HepG2 (cell line): ENCODE data around the gene TOMM6. TPM values are rescaled to one million over a fixed set of nuclear protein-coding genes. Genes with fewer than 3 reads are reported as not detected.

Source experiments
- ATAC-seq: fragments of 200-7000 bp; cut with Tn5 transposase; 3 replicates; pipeline ENCODE4 v1.9.1; 2020; ENCODE audit warnings: mild to moderate bottlenecking, moderate library complexity
- BruUV-seq: library from RNA; stranded (reverse); fragments of 400-500 nt; replicated peaks from 2 replicates; lab custom pipeline; 2021; lab: Mats Ljungman, UMichigan
- CTCF ChIA-PET: fragments of 300-600 bp; formaldehyde crosslinking; extraction: SDS; loops from one replicate; lab custom pipeline; 2021; ENCODE audit warnings: low total read pairs, inconsistent platforms, low intra/inter-chr PET ratio; lab: Yijun Ruan, JAX
- POLR2A ChIA-PET: fragments of 350-600 bp; sonication (Branson Sonifier 250); formaldehyde crosslinking; loops from one replicate; lab custom pipeline; 2020; ENCODE audit warnings: antibody characterized with exemption, inconsistent platforms; lab: Yijun Ruan, JAX
- DNase-seq: peaks from one replicate; pipeline ENCODE4 v3.0.0-alpha.2; 2015; ENCODE audit warnings: low spot score
- FAIRE-seq: peaks from 3 replicates; lab custom pipeline; 2011; peaks lifted over from hg19 to GRCh38; lab: Jason Lieb, UNC
- H2AFZ ChIP-seq: one replicate; pipeline ENCODE4 v1.6.1; 2011; ENCODE audit warnings: low read length, inconsistent platforms
- H3K27ac ChIP-seq: fragments of 300-600 bp; 3 replicates; pipeline ENCODE4 v1.8.0; 2011; ENCODE audit warnings: mixed run types, mild to moderate bottlenecking, mixed read lengths, low read length, inconsistent platforms; ENCODE audit not compliant: insufficient read depth; ENCODE audit errors: extremely low read length
- H3K27me3 ChIP-seq, 2 experiments: fragments of 200-600 bp in 1 of 2; 2 replicates in 1 of 2; 3 replicates in 1 of 2; pipeline versions ENCODE4 v1.6.0 to v1.8.0; 2011; ENCODE audit warnings: low read length in 2 of 2, mild to moderate bottlenecking in 2 of 2, moderate library complexity in 2 of 2, inconsistent platforms in 1 of 2; ENCODE audit not compliant: insufficient read depth in 2 of 2, control insufficient read depth in 1 of 2
- H3K36me3 ChIP-seq, 2 experiments: fragments of 200-600 bp in 1 of 2; replicated peaks in 1 of 2; 2 replicates in 1 of 2; 3 replicates in 1 of 2; pipeline versions ENCODE4 v1.5.1 to v1.8.0; 2011; ENCODE audit warnings: low read length in 2 of 2, inconsistent platforms in 1 of 2; ENCODE audit not compliant: insufficient read depth in 2 of 2, control insufficient read depth in 1 of 2
- H3K4me1 ChIP-seq: 2 replicates; pipeline ENCODE4 v1.5.1; 2012; ENCODE audit warnings: low read length, inconsistent platforms; ENCODE audit not compliant: insufficient read depth
- H3K4me2 ChIP-seq: 2 replicates; pipeline ENCODE4 v1.6.0; 2011; ENCODE audit warnings: low read depth, low read length, inconsistent platforms
- H3K4me3 ChIP-seq, 3 experiments: fragments of 200-600 bp in 1 of 3; sonication (generic), shearing (Covaris generic) in 1 of 3; replicated peaks in 1 of 3; 2 replicates each; pipeline ENCODE4 v1.5.1; 2011 to 2016; ENCODE audit warnings: low read length in 3 of 3, inconsistent platforms in 2 of 3, low read depth in 2 of 3, mild to moderate bottlenecking in 2 of 3, control low read depth in 1 of 3, mixed read lengths in 1 of 3; ENCODE audit not compliant: insufficient read depth in 1 of 3
- H3K79me2 ChIP-seq: one replicate; pipeline ENCODE4 v1.6.1; 2011; ENCODE audit warnings: low read length, inconsistent platforms; ENCODE audit not compliant: insufficient read depth
- H3K9ac ChIP-seq: 2 replicates; pipeline ENCODE4 v1.6.0; 2011; ENCODE audit warnings: mild to moderate bottlenecking, low read depth, low read length, inconsistent platforms; ENCODE audit not compliant: insufficient read depth
- H3K9me3 ChIP-seq: 2 replicates; pipeline ENCODE4 v1.5.1; 2012; ENCODE audit warnings: mild to moderate bottlenecking, low read length
- H4K20me1 ChIP-seq: 2 replicates; pipeline ENCODE4 v1.6.0; 2011; ENCODE audit warnings: inconsistent platforms, mild to moderate bottlenecking, low read length, moderate library complexity; ENCODE audit not compliant: insufficient read depth
- AGO2 ChIP-seq: fragments of 200-400 bp; formaldehyde crosslinking; optimal IDR thresholded peaks from 2 replicates; pipeline ENCODE3; 2017; ENCODE audit warnings: mild to moderate bottlenecking, low read depth, low read length, moderate library complexity
- AKAP8 ChIP-seq: sonication (generic); formaldehyde crosslinking; IDR thresholded peaks from 2 replicates; pipeline ENCODE4 v1.5.1; 2020; ENCODE audit warnings: mild to moderate bottlenecking, missing genetic modification reagents
- ASH2L ChIP-seq: fragments of 300-600, 200-600 bp; sonication (generic); IDR thresholded peaks from 2 replicates; pipeline ENCODE4 v1.7.0; 2017; ENCODE audit warnings: low read depth, mild to moderate bottlenecking, moderate library complexity, mixed read lengths, low read length; ENCODE audit not compliant: insufficient read length
- CBFB ChIP-seq: sonication (generic); formaldehyde crosslinking; IDR thresholded peaks from 2 replicates; pipeline ENCODE4 v1.4.0; 2020; ENCODE audit warnings: missing genetic modification reagents
- EED ChIP-seq: sonication (generic); formaldehyde crosslinking; IDR thresholded peaks from 2 replicates; pipeline ENCODE4 v1.5.0; 2020; ENCODE audit warnings: mild to moderate bottlenecking, missing genetic modification reagents
- HNRNPK ChIP-seq: fragments of 200-400 bp; formaldehyde crosslinking; IDR thresholded peaks from 2 replicates; pipeline ENCODE4 v1.6.1; 2018; ENCODE audit warnings: low read length, low read depth, moderate library complexity, mild to moderate bottlenecking; ENCODE audit not compliant: poor library complexity, severe bottlenecking
- IRX3 ChIP-seq: sonication (generic); formaldehyde crosslinking; IDR thresholded peaks from 2 replicates; pipeline ENCODE4 v1.8.1; 2023; ENCODE audit warnings: mild to moderate bottlenecking, low read depth, missing genetic modification reagents, borderline replicate concordance
- KAT8 ChIP-seq: IDR thresholded peaks from 2 replicates; pipeline ENCODE4 v1.6.1; 2016; ENCODE audit warnings: missing genetic modification reagents, missing compliant biosample characterization
- MAFK ChIP-seq, 2 experiments: IDR thresholded peaks in 1 of 2; conservative IDR thresholded peaks in 1 of 2; 2 replicates each; pipeline ENCODE4 v1.6.1; 2011; ENCODE audit warnings: improper control_type of control experiment in 2 of 2, low read length in 2 of 2
- NR2F1 ChIP-seq, 2 experiments: fragments of 450-650 bp in 1 of 2; formaldehyde crosslinking in 1 of 2; IDR thresholded peaks; 2 replicates each; pipeline versions ENCODE4 v1.5.0 to v1.6.1; 2016 to 2020; ENCODE audit warnings: mild to moderate bottlenecking in 1 of 2, missing compliant biosample characterization in 1 of 2, missing genetic modification reagents in 1 of 2, moderate library complexity in 1 of 2
- POLR2A ChIP-seq, 2 experiments: IDR thresholded peaks; 2 replicates each; pipeline ENCODE4 v1.6.1; 2011; ENCODE audit warnings: low read depth in 2 of 2, low read length in 2 of 2, mild to moderate bottlenecking in 1 of 2, moderate library complexity in 1 of 2; ENCODE audit not compliant: insufficient read depth in 1 of 2
- POLR2G ChIP-seq: fragments of 200-400 bp; formaldehyde crosslinking; IDR thresholded peaks from 2 replicates; pipeline ENCODE4 v1.6.1; 2018; ENCODE audit warnings: mild to moderate bottlenecking, low read depth, low read length, moderate library complexity
- RBFOX2 ChIP-seq: fragments of 200-400 bp; formaldehyde crosslinking; IDR thresholded peaks from 2 replicates; pipeline ENCODE4 v1.6.1; 2017; ENCODE audit warnings: low read depth, mild to moderate bottlenecking, low read length
- SALL1 ChIP-seq: sonication (generic); formaldehyde crosslinking; IDR thresholded peaks from 2 replicates; pipeline ENCODE4 v1.8.0; 2022; ENCODE audit warnings: mild to moderate bottlenecking, missing genetic modification reagents
- SMAD9 ChIP-seq: sonication (generic); formaldehyde crosslinking; IDR thresholded peaks from 2 replicates; pipeline ENCODE4 v1.5.1; 2020; ENCODE audit warnings: mild to moderate bottlenecking, missing genetic modification reagents
- XRCC5 ChIP-seq: fragments of 200-400 bp; formaldehyde crosslinking; optimal IDR thresholded peaks from 2 replicates; pipeline ENCODE3; 2017; ENCODE audit warnings: mild to moderate bottlenecking, low read length
- ZNF335 ChIP-seq: sonication (generic); formaldehyde crosslinking; IDR thresholded peaks from 2 replicates; pipeline ENCODE4 v1.4.0; 2020; ENCODE audit warnings: missing genetic modification reagents
- ZNF44 ChIP-seq: sonication (generic); formaldehyde crosslinking; IDR thresholded peaks from 2 replicates; pipeline ENCODE4 v1.5.1; 2020; ENCODE audit warnings: mild to moderate bottlenecking, missing genetic modification reagents
- ZNF510 ChIP-seq: sonication (generic); formaldehyde crosslinking; IDR thresholded peaks from 2 replicates; pipeline ENCODE4 v1.4.0; 2020; ENCODE audit warnings: low read depth, mild to moderate bottlenecking, missing genetic modification reagents
- ZNF567 ChIP-seq: sonication (generic); formaldehyde crosslinking; IDR thresholded peaks from 2 replicates; pipeline ENCODE4 v1.8.1; 2023; ENCODE audit warnings: mild to moderate bottlenecking, missing genetic modification reagents, borderline replicate concordance
- ZNF772 ChIP-seq: sonication (generic); formaldehyde crosslinking; IDR thresholded peaks from 2 replicates; pipeline ENCODE4 v1.5.0; 2020; ENCODE audit warnings: mild to moderate bottlenecking, missing genetic modification reagents
- ZNF792 ChIP-seq: IDR thresholded peaks from 2 replicates; pipeline ENCODE4 v1.6.1; 2016
- WGBS: methylation state at CpG from one replicate; pipeline ENCODE4 v1.1.6; 2017; ENCODE audit warnings: low lambda C conversion rate; 5-methylcytosine and 5-hydroxymethylcytosine counted together
- in situ Hi-C: cut with HindIII; loops from 2 replicates; pipeline ENCODE4 v1.10.0; 2017; ENCODE audit warnings: low pct_unique_long_range_greater_than_20kb; ENCODE audit not compliant: extremely low pct_ligation_motif_present
- intact Hi-C: fragments of 100-400 bp; cut with micrococcal nuclease; formaldehyde crosslinking; loops from one replicate; pipeline ENCODE4 v1.10.0; 2022; ENCODE audit not compliant: unreplicated experiment
- polyA plus RNA-seq, 8 experiments: library from polyadenylated mRNA; depleted of rRNA in 3 of 8; stranded (reverse) in 7 of 8; unstranded in 1 of 8; fragments of >200 nt; fragmentation: Illumina TruSeq in 4 of 8; extraction: Trizol in 4 of 8; gene quantifications; 2 replicates each; pipeline versions ENCODE4 v1.2.1 to v1.2.3, GENCODE V29; 2011 to 2016; ENCODE audit warnings: low read depth in 4 of 8, missing spikeins in 1 of 8, mixed read lengths in 1 of 8; ENCODE audit not compliant: insufficient read depth in 1 of 8
- total RNA-seq, 5 experiments: library from RNA; depleted of rRNA; stranded (reverse); fragments of >200 nt; fragmentation: Illumina TruSeq; extraction: Trizol; gene quantifications; 2 replicates each; pipeline ENCODE4 v1.2.3, GENCODE V29; 2016; ENCODE audit warnings: low read depth in 1 of 5
- TF ChIP-seq, protein P1 (sequence below): sonication (generic); formaldehyde crosslinking; IDR thresholded peaks from 2 replicates; pipeline ENCODE4 v1.5.1; 2020; ENCODE audit warnings: missing genetic modification reagents, mild to moderate bottlenecking, borderline replicate concordance
- TF ChIP-seq, protein P2 (sequence below): sonication (generic); formaldehyde crosslinking; IDR thresholded peaks from 2 replicates; pipeline ENCODE4 v1.4.0; 2020; ENCODE audit warnings: missing genetic modification reagents; ENCODE audit errors: not compliant biosample characterization

TOMM6 gene
- total and polyA plus RNA-seq, 2 of the 13 experiments (the other 11 are each of a cell fraction or from before 2014, with no cell fraction given), result 320 to 321 TPM

DNA sequence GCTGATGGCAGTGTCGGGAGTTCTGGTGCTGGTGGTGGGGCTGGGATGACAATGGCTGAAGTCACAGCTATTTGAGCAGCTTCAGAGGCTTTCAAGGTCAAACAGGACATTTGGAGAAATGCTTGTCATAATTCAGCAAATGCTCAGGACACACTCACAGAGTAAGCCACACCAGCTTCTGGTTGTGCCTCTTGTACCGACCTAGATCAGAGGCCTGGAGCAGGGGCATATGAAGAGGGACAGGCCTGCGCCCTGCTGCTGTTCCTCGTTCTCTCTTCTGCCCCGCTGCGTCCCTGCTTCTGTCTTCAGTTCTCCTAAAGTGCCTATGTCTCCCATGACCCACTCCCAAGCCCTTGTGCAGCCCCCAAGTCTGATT is 39.4 kb upstream of the TOMM6 start:
- H3K4me1 ChIP-seq, result peaks cover 76% of the 10 kb centered on the region
- TSS peak; percentile 94 for BruUV-seq
- H3K79me2 ChIP-seq, result no peaks in the 10 kb centered on the region
- POLR2A ChIA-PET, result interaction anchor here (0.6 to 7.2 kb wide), 14 partner anchors 9 to 1035 kb away, joined by 3 to 120 read pairs (median 7); partner anchors contain the start of genes FRS3, TFEB and TOMM6
- H3K4me3 ChIP-seq, result peak overlapping the region in 1 of 3 experiments; percentile 60; a peak in 3 of 6 replicates
- H2AFZ ChIP-seq, result no peak overlapping the region
- CTCF ChIA-PET, result no interaction called here
- 57% methylated on average over 6 of the region's 6 CpGs for WGBS
- FAIRE-seq (no peak), ATAC-seq (peak; percentile 54), DNase-seq (peak; percentile 79)
- no peaks in the 10 kb centered on the region for H3K9me3 ChIP-seq
- H4K20me1 ChIP-seq, result no peaks in the 10 kb centered on the region
- in situ Hi-C loops (no loop called here), intact Hi-C loops (loop anchor here (1.0 kb wide), 1 partner anchor 20 kb away; no protein-coding TSS in a partner anchor)
- peak overlapping the region; percentile 74 for H3K9ac ChIP-seq
- 0 out of 2 replicates have a peak, but pooled peaks have one; percentile 16 for TF ChIP-seq ZNF335 (CRISPR knock-in tag)
- TF ChIP-seq ASH2L, result peak; percentile 8
- TF ChIP-seq EED (CRISPR knock-in tag), result no peak
- TF ChIP-seq ZNF772 (CRISPR knock-in tag), result peak; percentile 29; the same call in 1 of the 2 replicates
- peak; percentile 40 for TF ChIP-seq AGO2
- TF ChIP-seq SMAD9, result 0 out of 2 replicates have a peak, but pooled peaks have one; percentile 10
- TF ChIP-seq RBFOX2, result no peak
- no peak for TF ChIP-seq KAT8 (CRISPR knock-in tag)
- TF ChIP-seq NR2F1 (CRISPR knock-in tag; IDR thresholded peaks at IDR 0.05), result peak in 1 of 2 experiments; percentile 3; a peak in 1 of 4 replicates
- TF ChIP-seq AKAP8 (CRISPR knock-in tag), result 0 out of 2 replicates have a peak, but pooled peaks have one; percentile 8
- TF ChIP-seq ZNF567 (CRISPR knock-in tag), result 0 out of 2 replicates have a peak, but pooled peaks have one; percentile 12
- TF ChIP-seq, protein P1, sequence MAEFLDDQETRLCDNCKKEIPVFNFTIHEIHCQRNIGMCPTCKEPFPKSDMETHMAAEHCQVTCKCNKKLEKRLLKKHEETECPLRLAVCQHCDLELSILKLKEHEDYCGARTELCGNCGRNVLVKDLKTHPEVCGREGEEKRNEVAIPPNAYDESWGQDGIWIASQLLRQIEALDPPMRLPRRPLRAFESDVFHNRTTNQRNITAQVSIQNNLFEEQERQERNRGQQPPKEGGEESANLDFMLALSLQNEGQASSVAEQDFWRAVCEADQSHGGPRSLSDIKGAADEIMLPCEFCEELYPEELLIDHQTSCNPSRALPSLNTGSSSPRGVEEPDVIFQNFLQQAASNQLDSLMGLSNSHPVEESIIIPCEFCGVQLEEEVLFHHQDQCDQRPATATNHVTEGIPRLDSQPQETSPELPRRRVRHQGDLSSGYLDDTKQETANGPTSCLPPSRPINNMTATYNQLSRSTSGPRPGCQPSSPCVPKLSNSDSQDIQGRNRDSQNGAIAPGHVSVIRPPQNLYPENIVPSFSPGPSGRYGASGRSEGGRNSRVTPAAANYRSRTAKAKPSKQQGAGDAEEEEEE (CRISPR knock-in tag), result peak; percentile 52; the same call in 1 of the 2 replicates
- TF ChIP-seq, protein P2, sequence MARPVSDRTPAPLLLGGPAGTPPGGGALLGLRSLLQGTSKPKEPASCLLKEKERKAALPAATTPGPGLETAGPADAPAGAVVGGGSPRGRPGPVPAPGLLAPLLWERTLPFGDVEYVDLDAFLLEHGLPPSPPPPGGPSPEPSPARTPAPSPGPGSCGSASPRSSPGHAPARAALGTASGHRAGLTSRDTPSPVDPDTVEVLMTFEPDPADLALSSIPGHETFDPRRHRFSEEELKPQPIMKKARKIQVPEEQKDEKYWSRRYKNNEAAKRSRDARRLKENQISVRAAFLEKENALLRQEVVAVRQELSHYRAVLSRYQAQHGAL (CRISPR knock-in tag), result no peak
- no peak for TF ChIP-seq CBFB
- peak in 1 of 2 experiments; percentile 67; a peak in 1 of 4 replicates for TF ChIP-seq POLR2A (IDR thresholded peaks at IDR 0.05; ENCODE audit: insufficient read depth in 1 of 2, low read depth in 2 of 2, low read length in 2 of 2)
- 0 out of 2 replicates have a peak, but pooled peaks have one; percentile 17 for TF ChIP-seq ZNF44 (CRISPR knock-in tag)
- 0 out of 2 replicates have a peak, but pooled peaks have one; percentile 10 for TF ChIP-seq SALL1 (CRISPR knock-in tag)
- TF ChIP-seq IRX3 (CRISPR knock-in tag), result 0 out of 2 replicates have a peak, but pooled peaks have one; percentile 38
- TF ChIP-seq MAFK (conservative IDR thresholded peaks at IDR 0.05 in 1 of 2, IDR thresholded peaks at IDR 0.05 in 1 of 2; ENCODE audit: low read length in 2 of 2), result no peak
- TF ChIP-seq HNRNPK, result peak; percentile 44
- TF ChIP-seq ZNF792 (CRISPR knock-in tag), result 0 out of 2 replicates have a peak, but pooled peaks have one; percentile 5
- TF ChIP-seq ZNF510 (CRISPR knock-in tag), result no peak
- TF ChIP-seq POLR2G, result peak; percentile 61; the same call in 1 of the 2 replicates
- no peak for TF ChIP-seq XRCC5
- H3K4me2 ChIP-seq, result peak overlapping the region; percentile 88
- peak overlapping the region; percentile 91 for H3K27ac ChIP-seq
- no peaks in the 10 kb centered on the region for H3K36me3 ChIP-seq
- no peaks in the 10 kb centered on the region for H3K27me3 ChIP-seq
